ENCODE data around the gene SARS1. TPM values are rescaled to one million over a fixed set of nuclear protein-coding genes. Genes with fewer than 3 reads are reported as not detected.

The SARS1 gene
- total and polyA plus RNA-seq, 2 of the 8 experiments (the other 6 are each of a cell fraction or from before 2014, with no cell fraction given), result 83.1 to 146 TPM

- TF ChIP-seq CHD7 (IDR thresholded peaks at IDR 0.05; ENCODE audit: insufficient replicate concordance, low read length), result no peak
- no peak for TF ChIP-seq CBX8 (IDR thresholded peaks at IDR 0.05; ENCODE audit: borderline replicate concordance, low read depth, low read length)
- TF ChIP-seq MAFK (IDR thresholded peaks at IDR 0.05; ENCODE audit: low read depth, low read length), result no peak
- TF ChIP-seq KDM1A (IDR thresholded peaks at IDR 0.05; ENCODE audit: borderline replicate concordance, low read length), result no peak
- TF ChIP-seq SIN3A (conservative IDR thresholded peaks at IDR 0.05 in 1 of 2, IDR thresholded peaks at IDR 0.05 in 1 of 2; ENCODE audit: low read depth in 1 of 2, low read length in 2 of 2), result no peak
- TF ChIP-seq SRF (IDR thresholded peaks at IDR 0.05; ENCODE audit: low read depth, low read length), result no peak
- no peak for TF ChIP-seq PHF8 (conservative IDR thresholded peaks at IDR 0.05; ENCODE audit: low read depth, low read length)
Measured at GRCh38 chr1:109170035-109170764, 43.5 kb upstream of the SARS1 start (continued).
